OCI-LY1 (cell line): Measurements from ENCODE around the gene PROC.
A peak's percentile ranks its signal among the peaks of the same experiment; 100 is the strongest.
"Not testable (repeated sequence)": the region's sequence is repeated elsewhere in the genome, so short reads cannot be mapped to it uniquely, and the experiment has no call there.

ENCODE experiments used
- H2AFZ ChIP-seq: fragments of 200-600 bp; sonication (generic), shearing (Covaris generic); 2 replicates; pipeline ENCODE4 v1.6.0; 2014; ENCODE audit warnings: antibody characterized with exemption, mild to moderate bottlenecking, low read length
- H3F3A ChIP-seq: fragments of 200-600 bp; sonication (generic), shearing (Covaris generic); 2 replicates; pipeline ENCODE4 v1.6.0; 2014; ENCODE audit warnings: mild to moderate bottlenecking, antibody characterized with exemption, low read length, moderate library complexity; ENCODE audit not compliant: insufficient read depth
- H3K27ac ChIP-seq: fragments of 200-600 bp; sonication (generic); 2 replicates; pipeline ENCODE4 v1.5.1; 2014; ENCODE audit warnings: low read length, mixed run types, mild to moderate bottlenecking, low read depth; ENCODE audit not compliant: poor library complexity, severe bottlenecking
- H3K27me3 ChIP-seq: fragments of 200-600 bp; sonication (generic); 2 replicates; pipeline ENCODE4 v1.6.0; 2014; ENCODE audit warnings: antibody characterized with exemption, mild to moderate bottlenecking, low read length, moderate library complexity; ENCODE audit not compliant: insufficient read depth
- H3K36me3 ChIP-seq: fragments of 200-600 bp; sonication (generic); 2 replicates; pipeline ENCODE4 v1.6.1; 2014; ENCODE audit warnings: mild to moderate bottlenecking, antibody characterized with exemption, low read length, moderate library complexity, mixed read lengths; ENCODE audit not compliant: insufficient read depth
- H3K4me1 ChIP-seq: fragments of 200-600 bp; sonication (generic); 2 replicates; pipeline ENCODE4 v1.5.1; 2014; ENCODE audit warnings: mild to moderate bottlenecking, low read length, moderate library complexity; ENCODE audit not compliant: insufficient read depth, severe bottlenecking
- H3K4me2 ChIP-seq: fragments of 200-600 bp; sonication (generic), shearing (Covaris generic); 2 replicates; pipeline ENCODE4 v1.6.1; 2014; ENCODE audit warnings: low read length
- H3K4me3 ChIP-seq: fragments of 200-600 bp; sonication (generic); 2 replicates; pipeline ENCODE4 v1.5.1; 2014; ENCODE audit warnings: low read length, low read depth, mild to moderate bottlenecking, mixed read lengths; ENCODE audit not compliant: poor library complexity, severe bottlenecking
- H3K79me2 ChIP-seq: fragments of 200-600 bp; shearing (Covaris generic); 2 replicates; pipeline ENCODE4 v1.6.1; 2016; ENCODE audit warnings: mixed run types, low read length, mixed read lengths; ENCODE audit not compliant: insufficient read depth
- H3K9ac ChIP-seq: fragments of 200-600 bp; sonication (generic), shearing (Covaris generic); 2 replicates; pipeline ENCODE4 v1.6.1; 2014; ENCODE audit warnings: mild to moderate bottlenecking, low read length, mixed read lengths
- H3K9me2 ChIP-seq: fragments of 200-600 bp; sonication (generic), shearing (Covaris generic); 2 replicates; pipeline ENCODE4 v1.6.1; 2014; ENCODE audit warnings: low read depth, mild to moderate bottlenecking, low read length, mixed read lengths
- H3K9me3 ChIP-seq: fragments of 200-600 bp; shearing (Covaris generic); 2 replicates; pipeline ENCODE4 v1.6.1; 2014; ENCODE audit warnings: low read length, mixed read lengths
- H4K20me1 ChIP-seq: fragments of 200-600 bp; sonication (generic), shearing (Covaris generic); 2 replicates; pipeline ENCODE4 v1.6.0; 2016; ENCODE audit warnings: mild to moderate bottlenecking, low read length; ENCODE audit not compliant: insufficient read depth
- EZH2 ChIP-seq: fragments of 200-600 bp; sonication (generic), shearing (Covaris generic); IDR thresholded peaks from 2 replicates; pipeline ENCODE4 v1.8.0; 2017; ENCODE audit warnings: borderline replicate concordance, mixed run types, mild to moderate bottlenecking, antibody characterized with exemption, low read length, moderate library complexity, mixed read lengths
- TF ChIP-seq, protein P1 (sequence below): fragments of 200-600 bp; sonication (generic), shearing (Covaris generic); IDR thresholded peaks from 2 replicates; pipeline ENCODE4 v1.5.1; 2017; ENCODE audit warnings: mild to moderate bottlenecking, antibody characterized with exemption, low read length, moderate library complexity, mixed read lengths

Gene PROC

DNA sequence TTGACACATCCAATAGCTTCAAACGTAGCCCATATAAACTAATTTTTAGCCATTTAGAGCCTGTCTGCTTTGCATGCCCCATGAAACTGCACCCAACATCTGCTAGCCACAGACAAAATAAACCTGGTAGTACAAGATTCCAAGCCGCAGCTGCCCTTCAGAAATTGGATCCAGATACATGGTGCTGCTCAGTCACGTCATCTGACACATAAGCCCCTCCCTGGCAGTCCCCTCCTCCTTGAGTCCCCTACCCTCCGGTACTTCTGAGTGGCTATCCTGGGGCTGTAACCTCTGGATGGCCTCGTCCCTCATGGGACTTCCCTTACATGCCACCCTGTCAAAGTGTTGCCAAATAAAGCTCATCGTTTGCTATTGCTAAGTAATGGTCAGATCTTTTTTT lies 33.8 kb downstream of the PROC start:
- no peak overlapping the region for H3K4me2 ChIP-seq
- H3K27me3 ChIP-seq, result no peaks in the 10 kb centered on the region
- H2AFZ ChIP-seq, result no peak overlapping the region
- no peaks in the 10 kb centered on the region for H3K4me1 ChIP-seq
- H3K9me2 ChIP-seq, result no peaks in the 10 kb centered on the region
- H3K27ac ChIP-seq, result no peak overlapping the region
- no peaks in the 10 kb centered on the region for H3K9me3 ChIP-seq
- H3F3A ChIP-seq, result no peaks in the 10 kb centered on the region
- no peaks in the 10 kb centered on the region for H3K79me2 ChIP-seq
- H3K36me3 ChIP-seq, result no peaks in the 10 kb centered on the region
- H3K9ac ChIP-seq, result no peak overlapping the region
- H3K4me3 ChIP-seq, result no peak overlapping the region
- no peak for TF ChIP-seq EZH2
- TF ChIP-seq, protein P1, sequence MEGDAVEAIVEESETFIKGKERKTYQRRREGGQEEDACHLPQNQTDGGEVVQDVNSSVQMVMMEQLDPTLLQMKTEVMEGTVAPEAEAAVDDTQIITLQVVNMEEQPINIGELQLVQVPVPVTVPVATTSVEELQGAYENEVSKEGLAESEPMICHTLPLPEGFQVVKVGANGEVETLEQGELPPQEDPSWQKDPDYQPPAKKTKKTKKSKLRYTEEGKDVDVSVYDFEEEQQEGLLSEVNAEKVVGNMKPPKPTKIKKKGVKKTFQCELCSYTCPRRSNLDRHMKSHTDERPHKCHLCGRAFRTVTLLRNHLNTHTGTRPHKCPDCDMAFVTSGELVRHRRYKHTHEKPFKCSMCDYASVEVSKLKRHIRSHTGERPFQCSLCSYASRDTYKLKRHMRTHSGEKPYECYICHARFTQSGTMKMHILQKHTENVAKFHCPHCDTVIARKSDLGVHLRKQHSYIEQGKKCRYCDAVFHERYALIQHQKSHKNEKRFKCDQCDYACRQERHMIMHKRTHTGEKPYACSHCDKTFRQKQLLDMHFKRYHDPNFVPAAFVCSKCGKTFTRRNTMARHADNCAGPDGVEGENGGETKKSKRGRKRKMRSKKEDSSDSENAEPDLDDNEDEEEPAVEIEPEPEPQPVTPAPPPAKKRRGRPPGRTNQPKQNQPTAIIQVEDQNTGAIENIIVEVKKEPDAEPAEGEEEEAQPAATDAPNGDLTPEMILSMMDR, result no peak
- H4K20me1 ChIP-seq, result no peaks in the 10 kb centered on the region

DNA sequence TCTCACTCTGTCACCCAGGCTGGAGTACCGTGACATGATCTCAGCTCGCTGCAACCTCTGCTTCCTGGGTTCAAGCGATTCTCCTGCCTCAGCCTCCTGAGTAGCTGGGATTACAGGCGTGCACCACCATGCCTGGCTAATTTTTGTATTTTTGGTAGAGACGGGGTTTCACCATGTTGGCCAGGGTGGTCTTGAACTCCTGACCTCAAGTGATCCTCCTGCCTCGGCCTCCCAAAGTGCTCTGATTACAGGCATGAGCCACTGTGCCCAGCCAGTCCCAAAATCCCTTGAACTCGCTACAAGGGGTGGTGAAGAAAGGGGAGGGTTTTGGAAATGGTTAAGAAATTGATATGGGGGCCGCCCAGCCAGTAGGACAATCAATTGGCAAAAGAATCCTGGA lies 34.2 kb downstream of the PROC start:
- H3F3A ChIP-seq, H2AFZ ChIP-seq: not testable (repeated sequence)

DNA sequence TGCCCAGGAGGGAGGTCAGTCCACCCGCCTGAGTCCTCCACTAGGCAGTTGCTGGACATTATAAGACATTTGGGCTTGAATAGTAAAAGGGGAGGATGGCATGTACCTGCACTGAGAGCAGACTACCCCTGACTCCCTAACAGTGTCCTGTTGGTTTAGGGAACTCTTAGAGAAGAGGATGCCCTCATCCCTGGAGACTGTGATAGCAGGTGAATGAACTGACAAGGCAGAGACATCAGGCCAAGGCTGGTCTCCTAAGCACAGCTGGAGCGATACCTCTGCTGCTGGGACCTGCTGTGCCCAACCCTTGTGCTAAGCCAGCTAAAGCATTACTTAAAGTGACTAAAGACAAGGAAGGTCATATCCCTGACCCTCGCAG lies 34.8 kb downstream of the PROC start:
- H3K27ac ChIP-seq, result no peak overlapping the region
- H3K4me1 ChIP-seq, result no peaks in the 10 kb centered on the region
- H3K9ac ChIP-seq, result no peak overlapping the region
- no peaks in the 10 kb centered on the region for H3K79me2 ChIP-seq
- H3K36me3 ChIP-seq, result no peaks in the 10 kb centered on the region
- no peaks in the 10 kb centered on the region for H3K9me3 ChIP-seq
- no peaks in the 10 kb centered on the region for H3K9me2 ChIP-seq
- no peaks in the 10 kb centered on the region for H4K20me1 ChIP-seq
- no peaks in the 10 kb centered on the region for H3F3A ChIP-seq
- H3K27me3 ChIP-seq, result no peaks in the 10 kb centered on the region
- no peak overlapping the region for H2AFZ ChIP-seq
- H3K4me3 ChIP-seq, result no peak overlapping the region
- TF ChIP-seq, protein P1, result no peak
- TF ChIP-seq EZH2, result no peak
- H3K4me2 ChIP-seq, result no peak overlapping the region

More for the DNA sequence above, 34.2 kb downstream of the PROC start:
- H3K4me3 ChIP-seq, H4K20me1 ChIP-seq, H3K4me2 ChIP-seq, H3K27ac ChIP-seq, H3K9me2 ChIP-seq, H3K9ac ChIP-seq, H3K27me3 ChIP-seq, H3K9me3 ChIP-seq, H3K79me2 ChIP-seq, H3K4me1 ChIP-seq, H3K36me3 ChIP-seq: not testable (repeated sequence)

DNA sequence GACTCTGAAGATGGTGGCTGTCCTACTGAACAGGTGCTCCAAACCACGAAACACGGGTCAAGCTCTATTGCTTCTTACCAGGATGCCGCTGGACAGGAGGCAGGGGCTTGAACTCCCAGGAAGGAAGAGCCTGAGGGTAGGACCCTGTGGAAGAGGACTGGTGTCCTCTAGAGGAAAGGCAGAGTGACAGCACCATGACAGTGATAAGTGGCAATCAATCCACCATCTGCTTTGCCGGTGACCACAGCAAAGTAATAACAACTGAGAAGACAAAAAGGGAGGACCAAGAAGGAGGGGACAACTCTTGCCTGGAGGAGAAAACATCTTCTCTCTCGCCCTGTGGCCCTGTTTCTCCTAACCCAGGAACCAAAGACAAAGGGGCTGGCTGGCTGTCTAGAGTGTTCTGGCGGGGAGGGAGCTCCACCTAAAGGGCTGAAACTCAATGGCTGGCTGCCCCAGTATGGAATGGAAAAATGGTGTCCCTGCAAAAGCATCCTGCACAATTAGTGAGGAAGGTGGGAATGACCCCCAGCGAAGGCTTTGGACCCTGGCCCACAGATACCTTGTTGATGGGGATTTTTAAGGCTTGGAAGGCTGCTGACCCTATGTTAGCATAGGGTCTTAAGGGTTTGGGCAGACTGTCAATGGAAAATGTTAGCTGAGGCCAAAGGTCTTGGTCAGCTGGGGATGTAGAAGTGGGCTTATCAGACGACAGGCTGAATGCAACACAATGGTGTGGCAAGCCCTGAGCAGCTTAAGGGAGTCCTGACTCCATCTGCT lies 35.4 kb downstream of the PROC start:
- Histone ChIP-seq H3K9ac (no peak overlapping the region), H3K9me2 (no peaks in the 10 kb centered on the region), H3K4me3 (no peak overlapping the region), H3K4me1 (no peaks in the 10 kb centered on the region), H3K4me2 (no peak overlapping the region), H2AFZ (no peak overlapping the region), H4K20me1 (no peaks in the 10 kb centered on the region), H3K36me3 (no peaks in the 10 kb centered on the region), H3F3A (no peaks in the 10 kb centered on the region), H3K27ac (no peak overlapping the region), H3K79me2 (no peaks in the 10 kb centered on the region), H3K27me3 (no peaks in the 10 kb centered on the region), H3K9me3 (no peaks in the 10 kb centered on the region)
- TF ChIP-seq EZH2, result no peak
- TF ChIP-seq, protein P1, result peak; percentile 59
